CD4-positive, alpha-beta T cell (primary cell): Measurements from ENCODE around the gene MRPS35. TPM values are rescaled to one million over a fixed set of nuclear protein-coding genes. Genes with fewer than 3 reads are reported as not detected.

ENCODE experiments used
- ATAC-seq: fragments of 200-7000 bp; cut with Tn5 transposase; one replicate; pipeline ENCODE4 v1.10.0; 2022; ENCODE audit warnings: mild to moderate bottlenecking; ENCODE audit not compliant: poor library complexity
- CTCF ChIA-PET: fragments of 350-600 bp; sonication (Branson Sonifier 250); formaldehyde crosslinking; loops from one replicate; lab custom pipeline; 2021; ENCODE audit warnings: antibody characterized with exemption, inconsistent platforms; lab: Charles Lee
- POLR2A ChIA-PET: fragments of 350-600 bp; sonication (Branson Sonifier 250); formaldehyde crosslinking; loops from one replicate; lab custom pipeline; 2021; ENCODE audit warnings: antibody characterized with exemption, inconsistent platforms; lab: Charles Lee
- DNase-seq, 14 experiments: peaks; one replicate each; pipeline ENCODE4 v3.0.0-alpha.2; 2013 to 2020; ENCODE audit warnings: mixed read lengths in 2 of 14
- H3K27ac ChIP-seq, 2 donors: one replicate each; pipeline versions ENCODE4 v1.5.1 to v1.7.0; 2013; ENCODE audit warnings: low read length in 2 of 2, low read depth in 1 of 2, mild to moderate bottlenecking in 1 of 2
- H3K27me3 ChIP-seq, 2 experiments: 1 replicate in 1 of 2; 2 replicates in 1 of 2; pipeline versions ENCODE4 v1.6.1 to v1.7.0; 2013; ENCODE audit warnings: low read length in 2 of 2, control low read depth in 1 of 2, mild to moderate bottlenecking in 1 of 2, moderate library complexity in 1 of 2; ENCODE audit not compliant: insufficient read depth in 2 of 2, control insufficient read depth in 1 of 2
- H3K36me3 ChIP-seq: one replicate; pipeline ENCODE4 v1.6.1; 2013; ENCODE audit warnings: low read length, control low read depth; ENCODE audit not compliant: insufficient read depth
- H3K4me1 ChIP-seq: one replicate; pipeline ENCODE4 v1.6.1; 2013; ENCODE audit warnings: low read length, control low read depth; ENCODE audit not compliant: insufficient read depth
- H3K4me3 ChIP-seq: one replicate; pipeline ENCODE4 v1.5.1; 2013; ENCODE audit warnings: mild to moderate bottlenecking, low read length, moderate library complexity
- H3K9me3 ChIP-seq, 2 experiments: 1 replicate in 1 of 2; 2 replicates in 1 of 2; pipeline versions ENCODE4 v1.6.1 to v1.7.0; 2013; ENCODE audit warnings: low read length in 2 of 2, mild to moderate bottlenecking in 2 of 2, control low read depth in 1 of 2, moderate library complexity in 1 of 2; ENCODE audit not compliant: control insufficient read depth in 1 of 2, insufficient read depth in 1 of 2
- H3K27ac Mint-ChIP-seq: one replicate; pipeline ENCODE4 v1.8.0; 2020; ENCODE audit warnings: mixed read lengths
- H3K27me3 Mint-ChIP-seq: one replicate; pipeline ENCODE4 v1.8.0; 2021; ENCODE audit warnings: mixed read lengths
- H3K36me3 Mint-ChIP-seq: one replicate; pipeline ENCODE4 v1.8.0; 2021; ENCODE audit warnings: low read depth, mixed read lengths
- H3K4me1 Mint-ChIP-seq: one replicate; pipeline ENCODE4 v1.8.0; 2021; ENCODE audit warnings: low read depth, mixed read lengths
- H3K4me3 Mint-ChIP-seq: one replicate; pipeline ENCODE4 v1.8.0; 2020; ENCODE audit warnings: mild to moderate bottlenecking, mixed read lengths
- H3K9me3 Mint-ChIP-seq: one replicate; pipeline ENCODE4 v1.8.0; 2020; ENCODE audit warnings: mixed read lengths
- CTCF ChIP-seq: fragments of 200-600 bp; IDR thresholded peaks from one replicate; pipeline ENCODE4 v1.8.0; 2022; ENCODE audit warnings: antibody characterized with exemption, mild to moderate bottlenecking
- intact Hi-C, 2 experiments: fragments of 100-400 bp; cut with DNase I in 1 of 2; cut with micrococcal nuclease in 1 of 2; formaldehyde crosslinking; loops; one replicate each; pipeline versions ENCODE4 v1.15.1 to v1.9.0; 2023 to 2025; cut with DNase I, micrococcal nuclease
- total RNA-seq, 174 experiments: library from RNA in 2 of 174; stranded (reverse) in 2 of 174; gene quantifications; one replicate each; pipeline ENCODE4 v1.2.3 and lab custom pipeline; 2021 to 2026

Gene MRPS35
- total RNA-seq, 2 experiments from 2014 or later: 22.1 to 23.9 TPM

- Histone ChIP-seq H3K9me3 (no peaks in the 10 kb centered on the region), H3K4me3 (no peak overlapping the region), H3K36me3 (peaks cover 12% of the 10 kb centered on the region), H3K27ac (no peak overlapping the region), H3K27me3 (no peaks in the 10 kb centered on the region), H3K4me1 (peaks cover 6% of the 10 kb centered on the region)
- no peak for DNase-seq
- no peaks in the 10 kb centered on the region for H3K27me3 Mint-ChIP-seq
- TF ChIP-seq CTCF: no peak
- ChIA-PET CTCF (no interaction called here), POLR2A (interaction anchor here (0.8 kb wide), 1 partner anchor 21 kb away, joined by 4 read pairs; the partner anchor contains the start of genes KLHL42 and MANSC4)
- peak; percentile 24 for ATAC-seq
- H3K4me1 Mint-ChIP-seq: peaks cover 35% of the 10 kb centered on the region
- peaks cover 26% of the 10 kb centered on the region for H3K36me3 Mint-ChIP-seq
- H3K4me3 Mint-ChIP-seq: peak overlapping the region; percentile 16
- peak overlapping the region; percentile 75 for H3K27ac Mint-ChIP-seq
- intact Hi-C loops: no loop called here
- no peaks in the 10 kb centered on the region for H3K9me3 Mint-ChIP-seq
Measured at GRCh38 chr12:27800819-27801218, 90.2 kb downstream of the MRPS35 start.

DNA sequence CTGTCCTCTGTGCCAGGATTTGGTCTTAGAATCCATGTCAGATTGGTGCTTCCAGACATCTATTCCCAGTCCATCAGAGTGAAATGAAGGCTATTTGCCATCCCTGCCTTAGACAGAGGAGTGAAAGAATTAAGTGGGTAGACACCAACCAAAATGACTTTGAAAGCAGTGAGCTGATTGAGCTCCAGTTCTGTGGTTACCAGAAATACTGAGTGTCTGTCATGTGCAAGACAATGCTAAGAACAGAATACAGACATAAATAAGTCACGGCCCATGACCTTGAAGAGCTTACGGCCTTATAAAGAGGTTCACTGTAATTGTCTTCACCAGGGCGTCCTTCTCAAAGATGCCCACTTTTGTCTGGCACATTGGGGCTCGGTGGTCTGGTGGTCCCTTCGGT, 91.0 kb downstream of the MRPS35 start:
- ChIA-PET POLR2A (interaction anchor here (0.8 kb wide), 1 partner anchor 22 kb away, joined by 4 read pairs; the partner anchor contains the start of genes KLHL42 and MANSC4), CTCF (no interaction called here)
- peaks cover 18% of the 10 kb centered on the region for H3K36me3 Mint-ChIP-seq
- Histone ChIP-seq H3K27me3 (no peaks in the 10 kb centered on the region), H3K9me3 (no peaks in the 10 kb centered on the region), H3K4me3 (no peak overlapping the region), H3K4me1 (peaks cover 6% of the 10 kb centered on the region), H3K27ac (no peak overlapping the region), H3K36me3 (peaks cover 12% of the 10 kb centered on the region)
- intact Hi-C loops: no loop called here
- H3K4me3 Mint-ChIP-seq: no peak overlapping the region
- DNase-seq (no peak), ATAC-seq (peak; percentile 43)
- no peak for TF ChIP-seq CTCF
- peaks cover 43% of the 10 kb centered on the region for H3K4me1 Mint-ChIP-seq
- peak overlapping the region; percentile 75 for H3K27ac Mint-ChIP-seq
- no peaks in the 10 kb centered on the region for H3K9me3 Mint-ChIP-seq
- no peaks in the 10 kb centered on the region for H3K27me3 Mint-ChIP-seq

GRCh38 chr12:27802511-27802910, 91.9 kb downstream of the MRPS35 start:
- ATAC-seq: no peak
- DNase-seq: no peak
- no peak overlapping the region for H3K4me3 Mint-ChIP-seq
- intact Hi-C loops: no loop called here
- H3K9me3 ChIP-seq: no peaks in the 10 kb centered on the region
- H3K27me3 ChIP-seq: no peaks in the 10 kb centered on the region
- H3K9me3 Mint-ChIP-seq: no peaks in the 10 kb centered on the region
- H3K4me1 Mint-ChIP-seq: peaks cover 52% of the 10 kb centered on the region
- peaks cover 8% of the 10 kb centered on the region for H3K36me3 ChIP-seq
- no peak for TF ChIP-seq CTCF
- POLR2A ChIA-PET: no interaction called here
- CTCF ChIA-PET: no interaction called here
- H3K36me3 Mint-ChIP-seq: peaks cover 10% of the 10 kb centered on the region
- no peaks in the 10 kb centered on the region for H3K27me3 Mint-ChIP-seq
- peak overlapping the region; percentile 75 for H3K27ac Mint-ChIP-seq
- peaks cover 6% of the 10 kb centered on the region for H3K4me1 ChIP-seq
- H3K27ac ChIP-seq: no peak overlapping the region
- H3K4me3 ChIP-seq: no peak overlapping the region
